ENCODE measurements around the gene RNF125.
"Not testable (repeated sequence)": the region's sequence is repeated elsewhere in the genome, so short reads cannot be mapped to it uniquely, and the experiment has no call there.

The RNF125 gene

GRCh38 chr18:32026491-32027086 is 8.0 kb downstream of the RNF125 start:
- DNase-seq = no peak

GRCh38 chr18:32029558-32029957 is 10.9 kb downstream of the RNF125 start:
- DNase-seq = no peak

GRCh38 chr18:32032609-32033008 is 14.0 kb downstream of the RNF125 start:
- DNase-seq = no peak

- no peak for DNase-seq
Measured at GRCh38 chr18:32036506-32037180, 18.0 kb downstream of the RNF125 start.

- no peak for DNase-seq
Measured at GRCh38 chr18:32037616-32038015, 19.0 kb downstream of the RNF125 start.

- no peak for DNase-seq
Measured at GRCh38 chr18:32040936-32041335, 22.3 kb downstream of the RNF125 start.

- DNase-seq = no peak
Measured at GRCh38 chr18:32042337-32042736, 23.7 kb downstream of the RNF125 start.

GRCh38 chr18:32048507-32049091 is 30.0 kb downstream of the RNF125 start:
- no peak for DNase-seq

GRCh38 chr18:32049393-32050171 is 31.0 kb downstream of the RNF125 start:
- peak in 1 of 4 experiments; percentile 8 for DNase-seq

GRCh38 chr18:32056613-32057358 is 38.2 kb downstream of the RNF125 start:
- no peak for DNase-seq

GRCh38 chr18:32057624-32058165 is 39.1 kb downstream of the RNF125 start:
- DNase-seq = no peak

GRCh38 chr18:32060026-32060425 is 41.4 kb downstream of the RNF125 start:
- DNase-seq = no peak

- DNase-seq = no peak
Measured at GRCh38 chr18:32067375-32068167, 48.9 kb downstream of the RNF125 start.

GRCh38 chr18:32072321-32072720 is 53.7 kb downstream of the RNF125 start:
- no peak for DNase-seq

GRCh38 chr18:32074206-32074605 is 55.6 kb downstream of the RNF125 start:
- DNase-seq = no peak

GRCh38 chr18:32078845-32079244 is 60.2 kb downstream of the RNF125 start:
- no peak for DNase-seq

GRCh38 chr18:32081881-32082280 is 63.3 kb downstream of the RNF125 start:
- no peak for DNase-seq

GRCh38 chr18:32083781-32084180 is 65.2 kb downstream of the RNF125 start:
- no peak for DNase-seq

- DNase-seq = no peak
Measured at GRCh38 chr18:32086881-32087280, 68.3 kb downstream of the RNF125 start.

GRCh38 chr18:32090831-32091230 is 72.2 kb downstream of the RNF125 start:
- DNase-seq = not testable (repeated sequence)

GRCh38 chr18:32091325-32091723 is 72.7 kb downstream of the RNF125 start:
- no peak for DNase-seq

Measured in activated naive CD4-positive, alpha-beta T cell (primary cell).